WTC11 (cell line): ENCODE data around the gene DDX20. TPM values are rescaled to one million over a fixed set of nuclear protein-coding genes. Genes with fewer than 3 reads are reported as not detected.

Source experiments
- ATAC-seq: fragments of 200-7000 bp; cut with Tn5 transposase; 2 replicates; pipeline ENCODE4 v1.10.0; 2021; ENCODE audit warnings: mild to moderate bottlenecking, moderate library complexity
- CTCF ChIA-PET: fragments of 300-600 bp; sonication (Branson Sonifier 250); formaldehyde crosslinking; loops from one replicate; lab custom pipeline; 2021; ENCODE audit warnings: antibody characterized with exemption; lab: Charles Lee
- POLR2A ChIA-PET: fragments of 350-600 bp; sonication (Branson Sonifier 250); formaldehyde crosslinking; loops from one replicate; lab custom pipeline; 2021; ENCODE audit warnings: antibody characterized with exemption; lab: Charles Lee
- DNase-seq: peaks from one replicate; pipeline ENCODE4 v3.0.0; 2021; ENCODE audit warnings: low spot score
- H3K27ac Mint-ChIP-seq: 2 replicates; pipeline ENCODE4 v1.8.0; 2021; ENCODE audit warnings: mixed read lengths
- H3K27me3 Mint-ChIP-seq: 2 replicates; pipeline ENCODE4 v1.8.0; 2021; ENCODE audit warnings: low read depth, mild to moderate bottlenecking, moderate library complexity, mixed read lengths
- H3K36me3 Mint-ChIP-seq: 2 replicates; pipeline ENCODE4 v1.8.0; 2021; ENCODE audit warnings: mixed read lengths
- H3K4me1 Mint-ChIP-seq: 2 replicates; pipeline ENCODE4 v1.8.0; 2022; ENCODE audit warnings: mixed read lengths
- H3K4me3 Mint-ChIP-seq: 2 replicates; pipeline ENCODE4 v1.8.0; 2021; ENCODE audit warnings: mild to moderate bottlenecking, moderate library complexity, mixed read lengths
- H3K9me3 Mint-ChIP-seq: 2 replicates; pipeline ENCODE4 v1.8.0; 2021; ENCODE audit warnings: mixed read lengths
- ATF3 ChIP-seq: sonication (generic); formaldehyde crosslinking; conservative IDR thresholded peaks from 2 replicates; pipeline ENCODE4 v1.8.1; 2022; ENCODE audit warnings: mild to moderate bottlenecking, missing genetic modification reagents
- CBFB ChIP-seq: sonication (generic); formaldehyde crosslinking; IDR thresholded peaks from 2 replicates; pipeline ENCODE4 v1.8.1; 2022; ENCODE audit warnings: mild to moderate bottlenecking, low read depth, missing genetic modification reagents
- CREM ChIP-seq: sonication (generic); formaldehyde crosslinking; IDR thresholded peaks from 2 replicates; pipeline ENCODE4 v1.8.1; 2022; ENCODE audit warnings: mild to moderate bottlenecking, missing genetic modification reagents, moderate library complexity
- ELF4 ChIP-seq: sonication (generic); formaldehyde crosslinking; IDR thresholded peaks from 2 replicates; pipeline ENCODE4 v1.8.1; 2022; ENCODE audit warnings: low read depth, mild to moderate bottlenecking, moderate library complexity, missing genetic modification reagents
- ERG ChIP-seq: fragments of 250-450 bp; sonication (Bioruptor Pico); IDR thresholded peaks from 2 replicates; pipeline ENCODE4 v1.8.0; 2021; ENCODE audit warnings: mild to moderate bottlenecking
- ESRRA ChIP-seq: sonication (generic); formaldehyde crosslinking; IDR thresholded peaks from 2 replicates; pipeline ENCODE4 v1.8.1; 2022; ENCODE audit warnings: mild to moderate bottlenecking, missing genetic modification reagents, borderline replicate concordance
- ETV6 ChIP-seq: sonication (generic); formaldehyde crosslinking; IDR thresholded peaks from 2 replicates; pipeline ENCODE4 v1.8.1; 2022; ENCODE audit warnings: mild to moderate bottlenecking, missing genetic modification reagents
- FOXK1 ChIP-seq: sonication (generic); formaldehyde crosslinking; IDR thresholded peaks from 2 replicates; pipeline ENCODE4 v1.8.0; 2022; ENCODE audit warnings: mild to moderate bottlenecking, moderate library complexity, missing genetic modification reagents
- FOXP1 ChIP-seq: sonication (generic); formaldehyde crosslinking; IDR thresholded peaks from 2 replicates; pipeline ENCODE4 v1.8.0; 2022; ENCODE audit warnings: missing genetic modification reagents, mild to moderate bottlenecking, moderate library complexity, borderline replicate concordance
- GABPB1 ChIP-seq: sonication (generic); formaldehyde crosslinking; IDR thresholded peaks from 2 replicates; pipeline ENCODE4 v1.8.1; 2023; ENCODE audit warnings: mild to moderate bottlenecking, missing genetic modification reagents
- GRHL2 ChIP-seq: fragments of 250-450 bp; sonication (Bioruptor Pico); IDR thresholded peaks from 2 replicates; pipeline ENCODE4 v1.8.0; 2022; ENCODE audit warnings: mild to moderate bottlenecking, moderate library complexity; ENCODE audit not compliant: insufficient replicate concordance, severe bottlenecking
- GTF2I ChIP-seq: fragments of 250-450 bp; sonication (Bioruptor Pico); conservative IDR thresholded peaks from 2 replicates; pipeline ENCODE4 v1.4.0; 2021; ENCODE audit warnings: mild to moderate bottlenecking
- HMGA2 ChIP-seq: fragments of 250-450 bp; sonication (Bioruptor Pico); IDR thresholded peaks from 2 replicates; pipeline ENCODE4 v1.4.0; 2021; ENCODE audit warnings: mild to moderate bottlenecking, moderate library complexity
- IRF2 ChIP-seq: sonication (generic); formaldehyde crosslinking; IDR thresholded peaks from 2 replicates; pipeline ENCODE4 v1.8.0; 2022; ENCODE audit warnings: low read depth, missing genetic modification reagents, borderline replicate concordance
- NFATC4 ChIP-seq: fragments of 250-450 bp; sonication (Bioruptor Pico); IDR thresholded peaks from 2 replicates; pipeline ENCODE4 v1.9.0; 2021; ENCODE audit warnings: mild to moderate bottlenecking
- RELA ChIP-seq: sonication (generic); formaldehyde crosslinking; IDR thresholded peaks from 2 replicates; pipeline ENCODE4 v1.8.1; 2022; ENCODE audit warnings: missing genetic modification reagents, mild to moderate bottlenecking, borderline replicate concordance
- RORB ChIP-seq: fragments of 250-450 bp; sonication (Bioruptor Pico); IDR thresholded peaks from 2 replicates; pipeline ENCODE4 v1.9.0; 2021; ENCODE audit warnings: mild to moderate bottlenecking
- ZBTB21 ChIP-seq: sonication (generic); formaldehyde crosslinking; IDR thresholded peaks from 2 replicates; pipeline ENCODE4 v1.8.1; 2023; ENCODE audit warnings: mild to moderate bottlenecking, missing genetic modification reagents, borderline replicate concordance
- ZMAT4 ChIP-seq: fragments of 250-450 bp; sonication (Bioruptor Pico); IDR thresholded peaks from 2 replicates; pipeline ENCODE4 v1.9.0; 2021; ENCODE audit warnings: mild to moderate bottlenecking
- ZNF232 ChIP-seq: sonication (generic); formaldehyde crosslinking; IDR thresholded peaks from 2 replicates; pipeline ENCODE4 v1.8.0; 2022; ENCODE audit warnings: mild to moderate bottlenecking, missing genetic modification reagents
- ZNF263 ChIP-seq: sonication (generic); formaldehyde crosslinking; IDR thresholded peaks from 2 replicates; pipeline ENCODE4 v1.8.1; 2022; ENCODE audit warnings: low read depth, mild to moderate bottlenecking, moderate library complexity, missing genetic modification reagents
- ZNF416 ChIP-seq: fragments of 250-450 bp; sonication (Bioruptor Pico); IDR thresholded peaks from 2 replicates; pipeline ENCODE4 v1.9.0; 2021; ENCODE audit warnings: mild to moderate bottlenecking, inconsistent platforms
- ZNF671 ChIP-seq: fragments of 250-450 bp; sonication (Bioruptor Pico); IDR thresholded peaks from 2 replicates; pipeline ENCODE4 v1.8.0; 2021; ENCODE audit warnings: mild to moderate bottlenecking
- total RNA-seq: library from RNA; stranded (reverse); gene quantifications from 3 replicates; pipeline ENCODE4 v1.2.3, GENCODE V29; 2021
- TF ChIP-seq, protein P1 (sequence below): fragments of 250-450 bp; sonication (Bioruptor Pico); IDR thresholded peaks from 2 replicates; pipeline ENCODE4 v1.9.0; 2021; ENCODE audit warnings: moderate library complexity, mild to moderate bottlenecking, inconsistent platforms, borderline replicate concordance
- TF ChIP-seq, protein P2 (sequence below): fragments of 250-450 bp; sonication (Bioruptor Pico); IDR thresholded peaks from 2 replicates; pipeline ENCODE4 v2.1.2; 2022; ENCODE audit warnings: mild to moderate bottlenecking, moderate library complexity
- TF ChIP-seq, protein P3 (sequence below): sonication (generic); formaldehyde crosslinking; IDR thresholded peaks from 2 replicates; pipeline ENCODE4 v1.8.1; 2022; ENCODE audit warnings: mild to moderate bottlenecking, missing genetic modification reagents, moderate library complexity, borderline replicate concordance
- TF ChIP-seq, protein P4 (sequence below): sonication (generic); formaldehyde crosslinking; IDR thresholded peaks from 2 replicates; pipeline ENCODE4 v1.8.1; 2022; ENCODE audit warnings: mild to moderate bottlenecking, moderate library complexity, missing genetic modification reagents

DDX20 gene
- total RNA-seq, 1 experiment from 2014 or later: 19.3 TPM

GRCh38 chr1:111776861-111777260, 21.2 kb downstream of the DDX20 start:
- peaks cover 22% of the 10 kb centered on the region for H3K4me1 Mint-ChIP-seq
- no peaks in the 10 kb centered on the region for H3K36me3 Mint-ChIP-seq
- ATAC-seq: no peak
- no peak overlapping the region for H3K27ac Mint-ChIP-seq
- ChIA-PET CTCF (no interaction called here), POLR2A (no interaction called here)
- H3K4me3 Mint-ChIP-seq: no peak overlapping the region
- DNase-seq: no peak
- H3K9me3 Mint-ChIP-seq: 0 out of 2 replicates have a peak, but pooled peaks cover 4% of the 10 kb centered on the region
- no peaks in the 10 kb centered on the region; the same call in 1 of the 2 replicates for H3K27me3 Mint-ChIP-seq
- TF ChIP-seq ATF3 (CRISPR knock-in tag): no peak
- TF ChIP-seq, protein P1, sequence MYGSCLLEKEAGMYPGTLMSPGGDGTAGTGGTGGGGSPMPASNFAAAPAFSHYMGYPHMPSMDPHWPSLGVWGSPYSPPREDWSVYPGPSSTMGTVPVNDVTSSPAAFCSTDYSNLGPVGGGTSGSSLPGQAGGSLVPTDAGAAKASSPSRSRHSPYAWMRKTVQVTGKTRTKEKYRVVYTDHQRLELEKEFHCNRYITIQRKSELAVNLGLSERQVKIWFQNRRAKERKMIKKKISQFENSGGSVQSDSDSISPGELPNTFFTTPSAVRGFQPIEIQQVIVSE (CRISPR knock-in tag): no peak
- TF ChIP-seq CBFB (CRISPR knock-in tag): no peak

GRCh38 chr1:111777301-111777700, 21.6 kb downstream of the DDX20 start:
- H3K9me3 Mint-ChIP-seq: 0 out of 2 replicates have a peak, but pooled peaks cover 4% of the 10 kb centered on the region
- H3K36me3 Mint-ChIP-seq: no peaks in the 10 kb centered on the region
- ATAC-seq: no peak
- no peak overlapping the region for H3K4me3 Mint-ChIP-seq
- peaks cover 22% of the 10 kb centered on the region for H3K4me1 Mint-ChIP-seq
- no peaks in the 10 kb centered on the region; the same call in 1 of the 2 replicates for H3K27me3 Mint-ChIP-seq
- POLR2A ChIA-PET: no interaction called here
- no peak overlapping the region; the same call in 1 of the 2 replicates for H3K27ac Mint-ChIP-seq
- TF ChIP-seq ELF4 (CRISPR knock-in tag) (no peak), ESRRA (CRISPR knock-in tag) (no peak), GRHL2 (CRISPR knock-in tag) (no peak), ZNF263 (CRISPR knock-in tag) (no peak), GABPB1 (no peak), ZNF416 (CRISPR knock-in tag) (no peak), FOXP1 (CRISPR knock-in tag) (no peak), HMGA2 (CRISPR knock-in tag) (no peak), RELA (CRISPR knock-in tag) (no peak), NFATC4 (CRISPR knock-in tag) (no peak), RORB (CRISPR knock-in tag) (no peak)
- TF ChIP-seq, protein P2, sequence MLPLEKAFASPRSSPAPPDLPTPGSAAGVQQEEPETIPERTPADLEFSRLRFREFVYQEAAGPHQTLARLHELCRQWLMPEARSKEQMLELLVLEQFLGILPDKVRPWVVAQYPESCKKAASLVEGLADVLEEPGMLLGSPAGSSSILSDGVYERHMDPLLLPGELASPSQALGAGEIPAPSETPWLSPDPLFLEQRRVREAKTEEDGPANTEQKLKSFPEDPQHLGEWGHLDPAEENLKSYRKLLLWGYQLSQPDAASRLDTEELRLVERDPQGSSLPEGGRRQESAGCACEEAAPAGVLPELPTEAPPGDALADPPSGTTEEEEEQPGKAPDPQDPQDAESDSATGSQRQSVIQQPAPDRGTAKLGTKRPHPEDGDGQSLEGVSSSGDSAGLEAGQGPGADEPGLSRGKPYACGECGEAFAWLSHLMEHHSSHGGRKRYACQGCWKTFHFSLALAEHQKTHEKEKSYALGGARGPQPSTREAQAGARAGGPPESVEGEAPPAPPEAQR: no peak
- DNase-seq: no peak
- CTCF ChIA-PET: no interaction called here

DNA sequence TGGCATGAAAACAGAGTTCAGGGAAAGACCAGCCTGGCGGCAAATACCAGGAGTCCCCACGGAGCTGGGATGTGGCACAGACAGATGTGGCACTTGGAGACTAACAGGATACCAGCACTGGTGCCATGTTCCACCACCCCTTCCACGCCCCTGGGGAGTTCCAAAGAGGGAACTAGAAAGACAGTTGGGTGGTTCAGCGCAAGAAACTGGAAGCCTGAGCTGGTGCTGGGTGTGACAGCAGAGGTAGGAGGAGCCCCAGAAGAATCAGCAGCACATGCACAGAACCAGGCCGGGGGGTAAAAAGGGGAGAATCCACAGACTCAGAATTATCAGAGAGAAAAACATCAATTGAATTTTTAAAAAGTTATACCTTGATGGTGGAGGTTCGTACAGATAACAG, 22.4 kb downstream of the DDX20 start:
- ChIA-PET POLR2A (no interaction called here), CTCF (interaction anchor here (1.1 kb wide), 1 partner anchor 8 kb away, joined by 4 read pairs; no protein-coding TSS in a partner anchor)
- Mint-ChIP-seq H3K9me3 (0 out of 2 replicates have a peak, but pooled peaks cover 4% of the 10 kb centered on the region), H3K27me3 (no peaks in the 10 kb centered on the region; the same call in 1 of the 2 replicates), H3K4me3 (no peak overlapping the region; the same call in 1 of the 2 replicates), H3K4me1 (peaks cover 22% of the 10 kb centered on the region), H3K27ac (peak overlapping the region; percentile 15), H3K36me3 (no peaks in the 10 kb centered on the region)
- DNase-seq (no peak), ATAC-seq (no peak)
- TF ChIP-seq GABPB1: no peak
- no peak for TF ChIP-seq IRF2 (CRISPR knock-in tag)
- TF ChIP-seq CREM (CRISPR knock-in tag): no peak
- no peak for TF ChIP-seq GTF2I (CRISPR knock-in tag)
- TF ChIP-seq, protein P3, sequence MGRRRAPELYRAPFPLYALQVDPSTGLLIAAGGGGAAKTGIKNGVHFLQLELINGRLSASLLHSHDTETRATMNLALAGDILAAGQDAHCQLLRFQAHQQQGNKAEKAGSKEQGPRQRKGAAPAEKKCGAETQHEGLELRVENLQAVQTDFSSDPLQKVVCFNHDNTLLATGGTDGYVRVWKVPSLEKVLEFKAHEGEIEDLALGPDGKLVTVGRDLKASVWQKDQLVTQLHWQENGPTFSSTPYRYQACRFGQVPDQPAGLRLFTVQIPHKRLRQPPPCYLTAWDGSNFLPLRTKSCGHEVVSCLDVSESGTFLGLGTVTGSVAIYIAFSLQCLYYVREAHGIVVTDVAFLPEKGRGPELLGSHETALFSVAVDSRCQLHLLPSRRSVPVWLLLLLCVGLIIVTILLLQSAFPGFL (CRISPR knock-in tag): no peak
- no peak for TF ChIP-seq ZBTB21 (CRISPR knock-in tag)
- TF ChIP-seq ZNF671 (CRISPR knock-in tag): no peak
- no peak for TF ChIP-seq ETV6 (CRISPR knock-in tag)
- no peak for TF ChIP-seq ERG (CRISPR knock-in tag)
- no peak for TF ChIP-seq ZNF232
- no peak for TF ChIP-seq FOXK1 (CRISPR knock-in tag)
- TF ChIP-seq, protein P4, sequence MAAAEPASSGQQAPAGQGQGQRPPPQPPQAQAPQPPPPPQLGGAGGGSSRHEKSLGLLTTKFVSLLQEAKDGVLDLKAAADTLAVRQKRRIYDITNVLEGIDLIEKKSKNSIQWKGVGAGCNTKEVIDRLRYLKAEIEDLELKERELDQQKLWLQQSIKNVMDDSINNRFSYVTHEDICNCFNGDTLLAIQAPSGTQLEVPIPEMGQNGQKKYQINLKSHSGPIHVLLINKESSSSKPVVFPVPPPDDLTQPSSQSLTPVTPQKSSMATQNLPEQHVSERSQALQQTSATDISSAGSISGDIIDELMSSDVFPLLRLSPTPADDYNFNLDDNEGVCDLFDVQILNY (CRISPR knock-in tag): no peak
- TF ChIP-seq ZMAT4 (CRISPR knock-in tag): no peak
